HPDE6-E6E7 (cell line): ENCODE results near the gene NAA80.
"Not testable (repeated sequence)": the region's sequence is repeated elsewhere in the genome, so short reads cannot be mapped to it uniquely, and the experiment has no call there.

Source experiments
- DNase-seq: peaks from one replicate; pipeline ENCODE4 v3.0.0; 2011; ENCODE audit warnings: missing footprints; ENCODE audit errors: extremely low spot score

Gene NAA80

DNA sequence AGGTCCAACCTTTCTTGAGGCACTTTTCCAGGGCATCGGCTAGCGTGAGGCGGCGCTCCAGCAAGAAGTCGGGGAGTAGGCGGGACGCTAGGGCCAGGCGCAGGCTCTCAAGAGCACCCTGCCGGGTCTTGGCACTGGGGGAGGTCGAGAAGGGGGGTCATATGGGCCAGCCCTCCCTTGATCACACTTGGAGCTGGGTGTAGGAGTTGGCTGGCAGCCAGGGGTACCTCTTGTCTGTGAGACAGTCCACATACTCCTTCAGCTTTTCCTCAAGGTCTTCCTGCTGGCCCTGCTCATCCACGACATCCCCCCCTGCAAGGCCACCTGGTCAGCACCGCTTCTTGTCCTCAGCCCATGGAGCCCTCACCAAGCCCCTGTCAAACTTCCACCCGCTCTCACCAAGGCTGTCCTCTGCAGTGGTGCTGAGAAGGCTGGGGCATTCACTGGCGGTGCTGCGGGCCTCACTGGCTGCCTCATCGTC is 9.0 kb downstream of the NAA80 start:
- DNase-seq: no peak

DNA sequence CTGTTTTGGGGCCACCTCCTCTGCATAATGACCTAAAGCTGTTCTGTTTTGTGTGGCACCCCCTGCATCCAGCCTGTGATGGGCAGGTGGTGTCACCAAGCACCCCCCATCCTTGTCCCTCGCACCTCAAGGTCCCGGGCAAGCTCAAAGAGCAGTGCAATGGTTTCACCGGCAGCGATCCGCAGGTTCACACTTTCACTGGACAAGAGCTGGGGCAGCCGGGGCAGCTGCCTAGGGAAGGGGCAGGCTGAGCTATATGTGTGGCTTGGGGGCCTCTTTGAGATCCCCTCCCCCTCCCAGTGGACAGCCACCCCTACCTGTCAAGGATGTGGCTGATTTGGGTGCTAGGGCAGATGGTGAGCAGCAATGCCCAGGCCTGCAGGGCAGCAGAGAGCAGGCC is 10.1 kb downstream of the NAA80 start:
- DNase-seq: no peak

DNA sequence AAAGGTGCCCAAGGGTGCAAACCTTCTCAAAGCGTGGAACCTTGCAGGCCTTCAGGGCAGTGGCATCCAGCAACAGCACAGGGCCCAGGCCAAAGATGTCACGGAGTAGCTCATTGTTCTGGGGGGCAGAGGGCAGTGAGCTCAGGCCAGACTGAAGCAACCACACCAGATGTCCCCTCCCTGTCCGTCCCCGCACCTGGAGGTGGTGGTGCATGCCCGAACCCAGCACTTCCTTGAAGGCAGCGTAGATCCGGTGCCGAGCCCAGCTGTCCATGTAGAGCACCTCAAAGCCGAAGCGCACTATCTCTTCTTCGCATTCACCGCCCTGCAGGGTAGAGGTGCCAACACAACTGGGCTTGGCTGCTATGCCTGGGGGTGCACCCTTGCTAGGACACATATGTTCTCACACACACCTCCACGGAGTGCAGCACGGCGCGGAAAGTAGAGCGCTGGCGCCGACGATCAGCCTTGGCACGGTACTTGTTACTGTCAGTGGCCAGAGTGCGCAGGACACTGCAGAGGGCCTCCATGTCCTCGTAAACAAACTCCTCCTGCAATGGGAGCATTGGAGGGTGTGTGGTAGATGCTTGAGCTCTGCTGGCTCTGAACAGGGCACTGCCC is 10.7 kb downstream of the NAA80 start:
- DNase-seq: no peak

DNA sequence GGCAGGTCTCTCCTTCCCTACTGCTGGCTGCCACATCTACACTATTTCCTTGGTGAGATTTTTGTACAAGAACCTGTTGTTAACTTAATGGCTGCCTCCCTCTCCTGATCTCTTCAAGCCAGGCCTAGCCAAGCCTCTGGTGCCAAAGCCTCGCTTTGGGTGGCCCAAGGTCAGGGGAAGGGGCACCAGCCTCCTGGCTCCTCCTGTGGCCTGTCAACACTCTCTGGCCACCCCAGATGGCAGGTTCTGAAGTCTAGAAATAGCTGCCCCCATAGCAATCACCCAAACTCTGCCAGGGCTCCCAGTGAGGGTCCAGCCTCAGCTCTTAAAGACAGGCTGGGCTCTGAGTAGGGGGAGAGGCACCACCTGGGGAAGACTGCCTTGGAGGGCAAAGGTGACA is 11.9 kb downstream of the NAA80 start:
- no peak for DNase-seq

GRCh38 chr3:50286322-50287227 is 12.6 kb downstream of the NAA80 start:
- DNase-seq: no peak

DNA sequence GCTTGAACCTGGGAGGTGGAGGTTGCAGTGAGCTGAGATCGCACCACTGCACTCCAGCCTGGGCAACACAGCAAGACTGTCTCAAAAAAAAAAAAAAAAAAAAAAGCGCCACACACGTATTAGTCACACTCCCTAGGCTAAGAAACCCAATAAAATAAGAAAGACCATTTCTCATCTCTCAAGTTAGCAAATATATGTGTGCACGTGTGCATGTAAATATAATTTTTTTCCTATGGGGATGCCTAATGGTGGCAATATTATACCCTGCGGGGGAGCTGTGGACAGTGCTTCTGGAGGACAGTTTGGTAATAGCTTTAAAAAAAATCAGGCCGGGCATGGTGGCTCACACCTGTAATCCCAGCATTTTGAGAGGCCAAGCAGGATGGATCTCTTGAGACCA is 15.1 kb downstream of the NAA80 start:
- not testable (repeated sequence) for DNase-seq

GRCh38 chr3:50279255-50280016 is 19.8 kb downstream of the NAA80 start:
- no peak for DNase-seq

DNA sequence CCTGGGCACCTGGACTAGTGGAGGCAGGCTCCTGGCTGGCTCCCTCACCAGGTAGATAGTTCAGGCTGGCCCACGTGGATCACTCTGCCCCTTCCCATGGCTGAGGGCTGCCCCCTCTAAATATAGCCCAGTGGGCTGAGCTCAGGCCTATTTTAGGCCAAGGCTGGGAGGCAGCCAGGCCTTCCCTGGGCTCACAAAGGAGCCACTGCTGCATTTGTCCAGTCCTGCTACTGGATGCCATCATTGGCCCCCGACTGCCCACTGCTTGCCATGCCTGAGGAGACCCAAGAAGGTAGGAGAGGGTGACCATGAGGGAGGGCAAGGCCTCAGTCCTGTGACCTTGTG is 20.4 kb downstream of the NAA80 start, which contains the start of gene LSMEM2:
LSMEM2 (plus strand) TSS at position 208 of the 345 bp plus-strand sequence; CDS start at position 235, 27 bp downstream.
- DNase-seq: no peak

DNA sequence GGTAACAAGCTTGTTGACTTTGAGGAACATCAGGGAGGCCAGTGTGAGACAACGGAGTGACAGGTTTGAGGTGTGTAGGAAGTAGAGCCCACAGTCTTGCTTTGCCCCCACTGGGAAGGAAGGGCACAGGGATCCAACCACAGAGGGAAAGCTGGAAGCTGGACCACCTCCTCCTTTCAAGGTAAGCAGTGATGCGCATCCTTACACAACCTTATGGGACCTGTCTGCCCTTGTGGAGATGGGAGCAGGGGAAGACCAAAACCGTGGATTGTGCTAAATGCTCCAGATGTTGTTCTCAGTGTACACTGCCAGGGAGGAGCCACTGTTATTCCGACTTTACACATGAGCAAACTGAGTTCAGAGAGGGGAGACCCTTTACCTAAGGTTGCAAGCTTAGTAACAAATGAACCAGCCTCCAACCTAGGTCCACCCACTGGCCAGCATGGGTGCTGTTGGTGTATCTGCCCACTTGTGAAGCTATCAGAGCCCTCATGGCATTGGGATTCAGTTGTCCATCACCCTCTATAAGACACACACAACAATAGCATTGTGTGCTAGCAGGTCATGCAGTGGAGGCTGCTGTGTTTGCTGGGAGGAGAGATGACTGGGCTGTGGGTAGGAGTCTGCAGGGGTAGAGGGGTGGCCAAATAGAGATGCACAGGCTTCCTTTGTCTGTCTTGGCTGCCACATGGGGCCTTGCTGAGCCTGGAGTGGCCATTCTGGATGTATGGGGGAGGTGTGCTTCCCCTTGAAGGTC is 20.9 kb downstream of the NAA80 start:
- no peak for DNase-seq

GRCh38 chr3:50276762-50277101 is 22.5 kb downstream of the NAA80 start:
- DNase-seq: no peak

DNA sequence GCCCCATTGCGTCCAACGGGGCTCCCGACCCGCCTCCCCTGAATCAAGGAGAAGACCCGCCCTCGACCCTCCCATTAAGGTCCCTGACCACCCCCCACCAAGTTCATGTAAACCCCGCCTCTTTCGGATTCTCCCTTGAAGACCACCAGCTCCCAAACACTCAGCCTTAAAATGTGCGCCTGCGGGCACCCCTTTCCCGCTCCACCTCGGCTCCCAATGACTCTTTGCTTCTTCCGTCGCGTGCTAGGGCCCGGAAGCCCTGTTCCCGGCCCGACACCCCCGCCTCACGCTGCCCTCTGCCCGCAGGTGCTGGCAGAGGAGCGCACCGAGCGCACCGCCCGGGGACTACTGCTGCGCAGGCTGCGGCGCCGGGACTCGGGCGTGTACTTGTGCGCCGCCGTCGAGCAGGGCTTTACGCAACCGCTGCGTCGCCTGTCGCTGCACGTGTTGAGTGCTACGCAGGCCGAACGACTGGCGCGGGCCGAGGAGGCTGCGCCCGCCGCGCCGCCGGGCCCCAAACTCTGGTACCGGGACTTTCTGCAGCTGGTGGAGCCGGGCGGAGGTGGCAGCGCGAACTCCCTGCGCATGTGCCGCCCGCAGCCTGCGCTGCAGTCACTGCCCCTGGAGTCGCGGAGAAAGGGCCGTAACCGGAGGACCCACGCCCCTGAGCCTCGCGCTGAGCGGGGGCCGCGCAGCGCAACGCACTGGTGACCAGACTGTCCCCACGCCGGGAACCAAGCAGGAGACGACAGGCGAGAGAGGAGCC is 23.0 kb downstream of the NAA80 start:
- no peak for DNase-seq

DNA sequence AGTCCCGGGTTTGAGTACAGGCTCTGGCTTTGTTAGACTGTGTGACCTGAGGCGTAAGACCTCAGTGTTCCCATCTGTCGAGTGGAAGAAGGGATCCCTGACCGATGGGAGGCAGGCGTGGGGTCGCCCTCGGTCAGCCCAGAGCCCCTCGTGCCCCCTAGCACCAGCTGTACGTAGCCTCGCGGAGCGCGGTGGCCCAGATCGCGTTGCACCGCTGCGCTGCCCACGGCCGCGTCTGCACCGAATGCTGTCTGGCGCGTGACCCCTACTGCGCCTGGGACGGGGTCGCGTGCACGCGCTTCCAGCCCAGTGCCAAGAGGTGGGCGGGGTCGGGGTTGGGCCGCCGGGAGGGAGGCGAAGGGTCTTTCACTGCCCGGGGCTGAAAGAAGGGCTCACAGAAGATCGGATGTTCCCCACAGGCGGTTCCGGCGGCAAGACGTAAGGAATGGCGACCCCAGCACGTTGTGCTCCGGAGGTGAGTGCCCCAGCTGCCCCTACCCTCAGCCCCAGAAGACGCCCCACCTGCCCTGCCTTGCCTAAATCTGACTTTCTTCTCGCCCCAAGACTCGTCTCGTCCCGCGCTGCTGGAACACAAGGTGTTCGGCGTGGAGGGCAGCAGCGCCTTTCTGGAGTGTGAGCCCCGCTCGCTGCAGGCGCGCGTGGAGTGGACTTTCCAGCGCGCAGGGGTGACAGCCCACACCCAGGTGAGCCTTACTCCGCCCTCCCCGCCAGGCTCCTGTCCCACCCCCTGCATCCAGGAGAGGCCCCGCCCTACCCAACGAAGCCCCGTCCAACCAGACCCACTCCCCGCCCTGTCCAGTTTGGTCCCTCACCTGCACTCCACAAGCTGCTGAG is 23.8 kb downstream of the NAA80 start:
- no peak for DNase-seq

GRCh38 chr3:50274371-50275104 is 24.7 kb downstream of the NAA80 start:
- no peak for DNase-seq

- DNase-seq: no peak
These were observed 25.5 kb downstream of the NAA80 start for GRCh38 chr3:50273689-50274065.

DNA sequence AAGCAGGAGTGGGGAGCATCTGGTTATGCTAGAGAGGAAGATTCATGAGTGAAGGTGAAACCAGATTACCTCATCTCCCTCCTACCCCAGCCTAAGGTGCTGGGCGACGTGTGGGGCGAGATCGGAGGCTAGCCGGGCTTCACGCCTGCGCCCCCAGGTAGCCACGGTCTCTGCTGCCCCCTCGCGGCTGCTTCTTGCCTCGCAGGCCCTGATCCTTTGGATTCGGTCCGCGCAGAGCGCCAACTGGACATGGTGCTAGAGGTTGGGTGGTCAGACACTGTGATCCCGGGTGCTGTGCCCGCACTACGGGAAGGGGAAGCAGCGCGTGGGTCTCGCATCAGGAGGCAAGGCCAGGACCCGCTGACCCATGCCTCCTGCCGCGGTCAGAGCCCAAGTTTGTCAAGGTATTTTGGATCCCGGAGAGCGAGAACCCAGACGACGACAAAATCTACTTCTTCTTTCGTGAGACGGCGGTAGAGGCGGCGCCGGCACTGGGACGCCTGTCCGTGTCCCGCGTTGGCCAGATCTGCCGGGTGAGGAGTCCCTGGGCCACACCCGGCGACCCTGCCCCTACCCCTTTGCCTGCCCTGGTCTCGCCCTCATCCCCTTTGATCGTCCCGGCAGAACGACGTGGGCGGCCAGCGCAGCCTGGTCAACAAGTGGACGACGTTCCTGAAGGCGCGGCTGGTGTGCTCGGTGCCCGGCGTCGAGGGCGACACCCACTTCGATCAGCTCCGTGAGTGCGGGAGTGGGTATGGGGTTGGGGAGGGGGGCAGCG is 26.1 kb downstream of the NAA80 start:
- DNase-seq: no peak

DNA sequence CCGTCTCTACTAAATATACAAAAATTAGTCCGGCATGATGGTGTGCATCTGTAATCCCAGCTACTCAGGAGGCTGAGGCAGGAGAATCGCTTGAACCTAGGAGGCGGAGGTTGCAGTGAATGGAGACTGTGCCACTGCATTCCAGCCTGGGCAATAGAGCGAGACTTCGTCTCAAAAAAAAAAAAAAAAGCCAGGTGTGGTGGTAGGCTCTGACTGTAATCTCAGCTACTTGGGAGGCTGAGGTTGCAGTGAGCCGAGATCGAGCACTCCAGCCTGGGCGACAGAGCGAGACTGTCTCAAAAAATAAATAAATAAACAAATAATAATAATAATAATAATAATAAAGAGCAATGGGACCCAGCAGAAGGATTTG is 26.7 kb downstream of the NAA80 start:
- not testable (repeated sequence) for DNase-seq

GRCh38 chr3:50271314-50271936 is 27.8 kb downstream of the NAA80 start:
- no peak for DNase-seq
